Effector CD8-positive, alpha-beta T cell (primary cell): Measurements from ENCODE around the gene PPP6R1.
"Not testable (repeated sequence)": the region's sequence is repeated elsewhere in the genome, so short reads cannot be mapped to it uniquely, and the experiment has no call there.

Experiments
- DNase-seq: peaks from one replicate; lab custom pipeline; 2025; lab: John Stamatoyannopoulos, UW

The PPP6R1 gene

DNA sequence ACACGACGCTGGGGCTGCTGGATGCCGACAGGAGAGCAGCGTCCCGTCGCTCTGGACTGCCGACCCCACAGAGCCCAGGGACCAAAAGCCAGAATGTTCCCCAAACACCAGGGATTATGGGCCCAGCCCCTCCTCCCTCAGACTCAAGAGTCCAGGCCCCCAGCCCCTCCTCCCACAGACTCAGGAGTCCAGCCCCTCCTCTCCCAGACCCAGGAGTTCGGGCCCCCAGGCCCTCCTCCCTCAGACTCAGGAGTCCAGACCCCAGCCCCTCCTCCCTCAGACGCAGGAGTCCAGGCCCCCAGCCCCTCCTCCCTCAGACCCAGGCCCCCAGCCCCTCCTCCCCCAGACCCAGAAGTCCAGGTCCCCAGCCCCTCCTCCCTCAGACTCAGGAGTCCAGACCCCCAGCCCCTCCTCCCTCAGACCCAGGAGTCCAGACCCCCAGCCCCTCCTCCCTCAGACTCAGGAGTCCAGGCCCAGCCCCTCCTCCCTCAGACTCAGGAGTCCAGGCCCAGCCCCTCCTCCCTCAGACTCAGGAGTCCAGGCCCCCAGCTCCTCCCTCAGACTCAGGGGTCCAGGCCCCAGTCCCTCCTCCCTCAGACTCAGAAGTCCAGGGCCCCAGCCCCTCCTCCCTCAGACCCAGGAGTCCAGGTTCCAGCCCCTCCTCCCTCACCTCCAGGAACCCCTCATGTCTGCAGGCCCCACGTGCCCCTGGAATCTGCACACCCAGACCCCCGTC is 34.0 kb downstream of the PPP6R1 start:
- not testable (repeated sequence) for DNase-seq

DNA sequence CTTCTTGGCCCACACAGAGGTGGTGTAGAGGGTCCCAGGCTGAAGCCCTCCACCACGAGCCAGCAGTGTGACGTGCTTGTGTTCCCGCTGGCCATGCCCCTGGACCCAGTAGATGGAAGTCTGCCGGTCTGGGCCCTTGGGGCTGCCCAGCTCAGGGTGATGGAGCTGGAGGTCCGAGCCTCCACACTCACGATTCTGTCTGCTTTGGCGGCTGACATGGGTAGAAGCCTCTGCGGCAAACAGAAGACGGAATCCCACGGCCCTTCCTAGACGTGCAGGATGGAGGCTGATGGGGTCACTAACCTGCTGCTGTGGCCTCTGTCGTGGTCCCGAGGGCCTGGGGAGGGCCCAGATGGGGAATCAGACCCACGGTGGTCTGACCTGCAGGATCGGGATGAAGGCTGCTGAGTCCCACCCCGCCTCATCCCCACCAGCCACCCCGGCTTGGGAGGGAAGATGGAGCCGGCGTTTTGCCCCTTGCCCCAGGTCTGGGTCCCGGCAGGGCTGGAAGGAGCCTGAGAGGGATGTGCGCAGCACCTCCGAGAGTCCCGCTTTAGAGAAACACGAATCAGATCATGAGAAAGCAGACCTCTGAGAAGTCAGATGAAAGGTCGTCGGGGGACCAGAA is 34.7 kb downstream of the PPP6R1 start:
- DNase-seq: no peak

DNA sequence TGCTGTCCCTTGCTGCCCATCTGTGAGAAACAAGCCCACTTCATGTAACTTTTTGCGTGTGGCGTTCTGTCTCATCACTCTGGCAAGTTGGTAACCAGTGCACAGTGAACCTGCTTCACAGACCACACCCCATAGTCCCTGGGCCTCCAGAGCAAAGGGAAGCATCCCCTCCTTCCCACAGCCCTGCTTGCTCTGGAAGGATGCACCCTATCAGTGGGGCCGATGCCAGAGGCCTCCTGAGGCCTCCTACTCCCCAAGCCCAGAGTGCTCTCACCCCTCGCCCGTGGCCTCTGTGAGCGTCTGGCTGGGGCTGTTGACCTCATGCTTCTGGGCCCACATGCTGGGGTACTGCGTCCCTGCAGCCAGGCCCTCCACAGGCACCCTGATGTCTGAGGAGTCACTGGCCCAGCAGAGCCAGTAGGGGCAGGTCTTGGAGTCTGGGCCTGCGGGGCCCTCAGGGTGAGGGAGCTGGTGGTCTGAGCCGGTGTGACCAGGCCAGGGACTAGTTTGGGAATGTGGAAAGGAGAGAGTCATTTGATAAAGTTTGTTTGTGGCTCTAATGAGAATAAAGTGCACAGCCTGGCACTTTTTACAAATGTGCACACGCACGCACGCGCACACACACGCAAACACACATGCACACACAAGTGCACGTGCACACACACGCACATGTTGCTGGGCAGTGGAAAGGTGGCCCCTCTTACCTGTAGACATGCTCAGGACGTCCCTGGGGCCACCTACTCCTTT is 35.4 kb downstream of the PPP6R1 start:
- DNase-seq: no peak

DNA sequence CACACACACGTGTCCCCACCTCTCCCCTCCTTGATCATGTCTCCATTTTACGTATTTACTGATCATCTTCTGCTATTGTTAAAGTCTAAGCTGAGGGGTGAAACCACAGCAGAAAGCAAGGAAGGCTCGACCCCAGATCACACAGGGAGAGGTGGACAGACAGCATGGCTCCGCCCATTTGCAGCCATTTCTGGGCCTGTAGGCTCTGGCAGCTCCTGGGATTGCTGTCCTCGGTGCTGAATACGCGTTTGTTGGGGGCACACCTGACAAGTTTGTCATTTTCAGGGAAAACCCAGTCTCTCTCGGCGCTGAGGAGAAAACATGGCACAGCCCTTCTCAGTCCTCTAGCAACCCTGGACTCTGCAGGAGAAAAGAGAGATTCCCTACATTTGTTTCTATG is 38.3 kb downstream of the PPP6R1 start:
- DNase-seq: no peak

DNA sequence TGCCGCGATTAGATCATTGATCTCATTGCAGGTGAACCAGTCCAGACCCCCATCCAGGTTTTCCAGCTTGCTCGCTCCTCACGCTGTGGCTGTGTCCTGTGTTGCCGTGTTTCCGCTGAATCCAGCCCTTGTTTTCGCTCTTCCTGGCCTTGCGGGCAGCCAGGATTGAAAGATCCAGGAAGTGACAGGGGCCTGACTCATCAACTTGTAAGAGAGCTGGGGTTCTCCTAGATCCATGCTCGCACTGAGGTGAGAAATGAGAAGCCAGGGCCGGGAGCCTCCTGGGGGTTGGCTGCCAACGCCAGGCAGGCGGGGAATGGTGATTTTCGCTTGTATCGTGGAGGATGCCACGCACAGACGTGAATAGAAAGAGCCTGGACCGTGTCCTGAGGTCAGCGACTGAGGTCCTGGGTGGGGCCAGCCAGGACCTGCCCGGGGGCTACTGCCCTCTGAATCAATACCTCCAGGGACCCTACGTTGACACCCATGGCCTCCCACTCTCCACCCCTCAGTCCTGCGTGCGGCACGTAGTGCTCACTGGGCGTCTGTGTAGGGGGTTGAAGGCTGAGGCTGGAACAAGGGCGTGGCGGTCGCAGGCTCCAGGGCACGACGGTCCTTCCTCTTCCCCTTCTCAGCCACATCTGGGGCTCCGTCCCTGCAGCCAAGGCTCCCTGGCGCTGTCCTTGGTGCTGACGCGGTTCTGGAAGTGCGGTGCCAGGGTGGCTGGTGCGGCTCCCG is 42.2 kb downstream of the PPP6R1 start:
- peak; percentile 7 for DNase-seq

DNA sequence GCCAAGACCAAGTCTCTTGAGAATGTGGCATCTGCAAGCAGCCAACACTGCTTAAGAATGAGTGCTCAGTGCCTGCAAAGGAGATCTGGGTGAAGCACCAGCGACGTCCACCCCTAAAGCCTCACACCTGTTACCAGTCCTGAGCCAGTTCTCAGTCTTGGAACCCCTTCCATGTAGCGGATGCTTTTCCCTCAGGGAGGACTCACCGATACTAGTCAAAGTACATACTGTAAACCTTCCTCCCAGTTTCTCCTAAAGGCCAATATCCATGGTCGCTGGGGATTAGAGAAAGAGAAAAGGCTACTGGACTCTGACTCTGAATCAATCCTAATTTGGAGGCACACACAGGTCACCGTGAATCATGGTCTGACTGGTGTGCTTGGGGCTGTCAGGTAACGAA is 45.3 kb downstream of the PPP6R1 start:
- no peak for DNase-seq

DNA sequence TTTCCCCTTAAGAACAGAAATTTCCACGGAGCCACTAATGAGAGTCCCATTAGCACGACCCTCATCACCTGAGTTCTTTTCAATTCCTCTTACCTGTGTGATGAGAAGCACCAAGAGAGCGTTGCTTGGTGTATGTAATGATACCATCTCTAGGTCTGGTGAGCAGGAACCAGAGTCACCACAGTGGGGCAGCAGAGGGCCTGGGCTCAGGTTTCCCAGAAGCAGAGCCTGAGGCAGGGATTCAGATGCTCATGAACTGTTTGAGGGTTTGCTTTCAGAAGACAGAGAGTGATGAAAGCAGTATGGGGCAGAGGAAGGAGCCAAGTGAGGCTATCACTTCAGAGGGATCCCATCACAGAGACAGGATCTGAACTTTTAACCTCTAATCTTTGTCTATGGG is 46.4 kb downstream of the PPP6R1 start:
- DNase-seq: no peak

DNA sequence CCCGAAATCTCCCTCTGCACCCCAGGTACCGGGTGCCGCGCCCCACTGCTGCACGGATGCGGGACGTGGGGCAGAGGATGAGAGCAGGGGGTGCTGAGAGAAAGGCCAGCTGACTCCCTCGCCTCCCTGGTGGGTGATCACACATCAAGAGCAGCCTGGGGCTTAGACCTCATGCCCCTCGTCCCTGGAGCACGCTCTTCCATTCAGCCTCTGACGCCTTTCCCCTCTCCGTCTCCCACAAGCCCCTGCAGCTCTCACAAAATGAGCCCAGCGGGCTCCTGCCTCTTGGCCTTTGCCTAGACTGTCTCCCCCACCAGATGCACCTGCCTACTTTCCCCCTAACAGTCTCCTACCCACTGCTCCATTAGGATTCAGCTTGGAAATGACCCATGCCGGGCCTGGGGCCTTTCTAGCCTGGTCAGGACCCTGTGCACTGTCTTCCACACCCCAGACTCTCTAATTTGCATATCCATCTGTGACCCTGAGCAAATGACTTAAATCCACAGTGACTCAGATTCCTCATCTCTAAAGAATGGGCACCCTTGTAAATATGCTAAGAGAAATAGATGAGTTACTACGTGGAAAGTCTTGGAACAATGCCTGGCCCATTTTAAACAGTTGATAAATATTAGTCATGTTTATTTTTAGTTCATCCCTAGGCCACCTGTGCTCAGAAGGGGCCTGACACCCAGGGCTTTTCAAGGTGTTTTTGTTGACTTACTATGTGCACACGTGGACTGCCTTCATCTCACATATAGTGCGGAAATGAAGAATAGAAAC is 48.9 kb downstream of the PPP6R1 start:
- DNase-seq: no peak

DNA sequence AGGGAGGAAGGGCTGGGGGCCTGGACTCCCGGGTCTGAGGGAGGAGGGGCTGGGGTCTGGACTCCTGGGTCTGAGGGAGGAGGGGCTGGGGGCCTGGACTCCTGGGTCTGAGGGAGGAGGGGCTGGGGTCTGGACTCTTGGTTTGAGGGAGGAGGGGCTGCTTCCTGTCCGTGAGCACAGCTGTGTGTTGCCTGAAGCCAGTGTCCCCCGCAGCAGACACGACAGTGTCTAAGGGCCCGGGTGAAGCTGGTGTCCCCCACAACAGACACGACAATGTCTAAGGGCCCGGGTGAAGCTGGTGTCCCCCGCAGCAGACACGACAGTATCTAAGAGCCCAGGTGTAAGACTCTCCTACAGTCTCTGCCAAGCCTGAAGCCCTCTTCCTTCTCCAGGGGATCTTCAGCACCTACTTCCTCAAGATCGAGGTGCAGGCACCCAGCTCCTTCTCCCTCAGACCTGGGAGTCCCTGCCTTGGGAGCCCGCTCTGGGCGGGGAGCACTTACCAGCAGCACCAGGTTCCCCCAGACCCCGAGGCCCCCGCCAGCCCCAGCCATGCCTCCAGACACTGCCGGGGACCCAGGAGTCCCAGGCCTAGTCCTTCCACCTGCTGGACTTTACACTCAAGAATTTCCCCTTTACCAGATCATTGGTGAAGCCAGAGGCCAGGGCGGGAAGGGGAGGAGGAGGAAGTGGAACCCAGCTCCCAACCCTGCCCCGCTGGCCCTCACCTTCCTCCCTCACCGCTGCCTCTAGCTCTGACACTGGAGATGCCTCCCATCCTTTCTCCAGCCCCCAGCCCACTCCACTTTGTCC is 49.7 kb downstream of the PPP6R1 start, which contains the start of gene PTPRH:
Gene PTPRH (minus strand): TSS at position 622 of the 813 bp plus-strand sequence. CDS start 68 bp downstream, at position 554.
- peak; percentile 10 for DNase-seq

DNA sequence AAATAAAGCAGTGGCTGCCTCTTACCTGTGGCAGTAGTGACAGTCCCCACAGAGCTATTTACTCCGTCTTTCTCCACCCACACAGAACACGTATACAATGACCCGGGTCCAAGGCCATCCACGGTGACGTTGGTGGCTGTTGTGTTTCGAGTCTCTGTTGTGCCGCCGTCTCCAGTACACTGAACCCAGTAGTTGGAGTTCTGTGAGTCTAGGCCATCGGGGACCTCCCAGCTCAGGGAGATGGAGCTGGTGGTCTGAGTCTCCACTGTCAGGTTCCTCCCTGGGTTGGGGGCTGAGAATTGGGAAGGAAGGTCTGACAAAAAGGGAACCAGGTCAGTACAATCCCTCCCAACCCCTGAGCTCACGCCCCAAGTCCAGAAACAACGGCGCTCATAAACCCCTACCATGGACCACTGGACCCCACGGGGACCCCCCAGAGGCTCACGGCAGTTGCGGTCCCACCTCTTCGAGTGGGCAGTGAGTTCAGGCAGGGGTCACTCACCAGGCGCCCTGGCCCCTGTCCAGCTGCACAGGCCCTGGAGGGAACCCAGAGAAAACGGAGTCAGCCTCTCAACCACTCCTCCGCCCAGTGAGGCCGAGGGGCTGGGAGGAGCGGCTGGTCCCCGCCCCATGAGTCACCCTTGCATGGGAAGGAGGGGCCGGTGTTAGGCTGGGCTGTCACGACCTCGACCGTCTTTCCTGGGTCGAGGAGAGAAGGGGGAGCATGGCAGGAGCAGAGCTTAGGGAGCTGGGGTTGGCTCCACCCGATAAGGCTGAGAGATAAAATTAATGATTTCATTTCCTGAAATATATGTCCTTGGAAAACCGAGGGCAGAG is 51.9 kb downstream of the PPP6R1 start:
- DNase-seq: no peak

DNA sequence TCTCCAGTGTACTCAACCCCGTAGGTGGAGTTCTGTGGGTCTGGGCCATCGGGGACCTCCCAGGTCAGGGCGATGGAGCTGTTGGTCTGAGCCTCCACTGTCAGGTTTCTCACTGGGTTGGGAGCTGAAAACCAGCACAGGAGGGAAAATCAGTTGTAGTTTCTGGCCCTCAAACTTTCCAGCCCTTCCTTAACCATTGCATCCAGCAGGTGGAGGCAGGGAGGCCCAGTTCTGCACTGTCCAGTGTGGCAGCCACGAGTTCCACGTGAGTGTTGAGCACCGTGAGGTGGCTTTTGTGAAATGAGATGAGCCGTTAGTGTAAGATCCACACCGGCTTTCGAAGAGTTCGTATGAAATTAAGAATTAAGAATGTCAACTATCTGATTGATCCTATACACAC is 56.6 kb downstream of the PPP6R1 start:
- not testable (repeated sequence) for DNase-seq

DNA sequence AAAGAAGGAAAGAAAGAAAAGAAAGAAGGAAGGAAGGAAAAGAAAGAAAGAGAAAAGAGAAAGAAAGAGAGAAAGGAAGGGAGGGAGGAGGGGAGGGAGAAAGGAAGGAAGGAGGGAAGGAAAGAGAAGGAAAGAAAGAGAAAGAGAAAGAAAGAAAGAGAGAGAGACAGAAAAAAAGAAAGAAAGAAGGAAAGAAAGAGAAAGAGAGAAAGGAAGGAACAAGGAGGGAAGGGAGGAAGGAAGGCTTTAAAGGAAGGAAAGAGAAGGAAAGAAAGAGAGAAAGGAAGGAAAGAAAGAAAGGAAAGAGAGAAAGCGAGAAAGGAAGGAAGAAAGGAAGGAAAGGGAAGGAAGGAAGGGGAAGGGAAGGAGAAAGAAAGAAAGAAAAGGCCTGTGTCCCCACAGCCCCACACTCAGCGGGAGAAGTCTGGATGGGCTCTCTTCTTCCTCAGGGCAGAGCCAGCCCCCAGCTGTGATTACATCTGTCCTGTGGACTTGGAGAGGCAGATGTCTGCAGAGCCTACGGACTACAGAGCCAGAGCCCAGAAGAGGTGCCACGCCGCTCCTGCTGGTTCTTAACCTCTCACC is 59.1 kb downstream of the PPP6R1 start:
- no peak for DNase-seq

DNA sequence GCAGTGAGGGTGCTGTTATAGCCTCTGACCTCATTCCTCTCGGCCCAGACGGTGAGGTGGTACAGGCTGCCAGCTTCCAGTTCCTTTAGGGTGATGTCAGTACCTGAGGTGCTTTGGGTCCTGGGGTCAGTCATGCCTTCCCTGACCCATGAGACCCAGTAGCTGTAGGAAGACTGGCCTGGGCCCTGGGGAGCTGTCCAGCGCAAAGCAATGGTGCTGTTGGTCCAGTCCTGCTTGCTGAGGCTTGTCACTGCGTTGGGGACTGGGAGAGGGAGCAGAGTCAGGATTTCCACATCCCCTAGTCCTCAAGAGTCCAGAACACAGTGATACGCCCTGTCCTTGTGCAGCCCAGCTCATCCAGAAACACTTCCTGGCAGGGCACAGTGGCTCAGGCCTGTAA is 60.2 kb downstream of the PPP6R1 start:
- DNase-seq: no peak

DNA sequence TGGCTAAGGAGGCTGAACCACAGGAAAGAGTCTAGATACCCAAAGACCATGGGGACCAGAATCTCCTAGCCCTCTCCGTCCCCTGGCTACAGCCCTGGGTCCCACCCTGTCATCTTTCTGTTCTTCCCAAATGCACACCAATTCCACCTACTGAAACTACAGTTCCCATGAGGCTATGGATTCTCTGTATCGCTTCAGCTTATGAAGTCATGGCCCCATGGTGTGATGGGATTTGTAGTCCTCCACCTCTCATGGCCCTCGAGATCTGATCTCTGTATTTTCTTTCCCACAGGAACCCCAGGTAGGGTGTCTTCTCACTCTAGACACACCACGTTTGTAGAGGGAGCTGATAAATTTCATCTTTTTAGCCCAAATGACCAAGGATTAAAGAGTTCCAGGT is 61.3 kb downstream of the PPP6R1 start:
- no peak for DNase-seq

DNA sequence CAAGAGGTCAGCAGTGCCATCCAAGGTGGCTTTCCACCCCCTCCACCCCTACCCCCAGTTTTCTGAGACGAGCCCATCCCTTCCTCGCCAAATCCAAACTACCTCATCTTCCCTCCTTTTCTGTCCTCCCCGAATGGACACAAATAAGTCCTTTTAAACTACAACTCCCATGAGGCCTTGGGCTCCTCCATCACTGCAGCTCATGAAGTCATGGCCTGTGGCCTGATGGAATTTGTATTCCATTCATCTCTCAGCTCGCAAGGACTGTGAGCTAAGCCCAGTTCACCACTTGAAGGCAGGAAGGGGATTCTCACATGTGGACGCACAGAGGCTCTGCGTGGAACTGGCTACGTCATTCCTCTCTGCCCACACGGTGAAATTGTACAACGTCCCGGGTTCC is 62.0 kb downstream of the PPP6R1 start:
- no peak for DNase-seq

DNA sequence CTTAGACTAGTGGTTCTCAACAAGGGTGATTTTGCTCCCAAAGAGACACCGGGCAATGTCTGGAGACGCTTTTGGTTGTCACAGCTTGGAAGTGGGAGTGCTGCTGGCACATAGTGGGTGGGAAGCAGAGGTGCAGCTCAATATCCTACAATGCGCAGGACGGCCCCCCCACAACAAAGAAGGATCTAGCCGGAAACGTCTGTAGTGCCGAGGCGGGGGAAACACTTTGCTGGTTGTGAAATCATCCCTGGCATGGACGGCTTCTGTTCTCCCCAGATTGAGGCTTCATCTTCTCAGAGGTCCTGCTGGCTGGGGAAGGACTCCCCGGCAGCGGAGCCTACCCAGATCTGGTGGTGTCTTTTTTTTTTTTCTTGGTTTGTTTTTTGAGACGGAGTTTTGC is 65.3 kb downstream of the PPP6R1 start:
- no peak for DNase-seq

DNA sequence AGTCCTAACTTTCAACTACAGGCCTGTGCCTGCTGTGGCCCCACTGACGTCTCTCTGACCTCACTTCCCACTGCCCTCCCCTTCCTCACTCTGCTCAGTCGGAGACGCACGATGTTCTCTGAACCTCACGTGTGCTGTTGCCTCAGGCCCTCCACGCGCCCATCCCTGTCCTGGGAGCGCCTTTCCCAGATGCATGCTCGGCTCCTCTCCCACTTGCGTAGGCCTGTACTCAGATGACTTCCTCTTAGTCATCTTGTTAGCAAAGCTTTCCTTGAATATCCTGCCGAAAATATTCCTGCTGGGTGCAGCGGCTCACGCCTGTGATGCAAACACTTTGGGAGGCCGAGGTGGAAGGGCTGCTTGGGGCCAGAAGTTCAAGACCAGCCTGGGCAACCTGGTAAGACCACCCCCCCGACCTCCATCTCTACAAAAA is 69.4 kb downstream of the PPP6R1 start:
- DNase-seq: no peak

DNA sequence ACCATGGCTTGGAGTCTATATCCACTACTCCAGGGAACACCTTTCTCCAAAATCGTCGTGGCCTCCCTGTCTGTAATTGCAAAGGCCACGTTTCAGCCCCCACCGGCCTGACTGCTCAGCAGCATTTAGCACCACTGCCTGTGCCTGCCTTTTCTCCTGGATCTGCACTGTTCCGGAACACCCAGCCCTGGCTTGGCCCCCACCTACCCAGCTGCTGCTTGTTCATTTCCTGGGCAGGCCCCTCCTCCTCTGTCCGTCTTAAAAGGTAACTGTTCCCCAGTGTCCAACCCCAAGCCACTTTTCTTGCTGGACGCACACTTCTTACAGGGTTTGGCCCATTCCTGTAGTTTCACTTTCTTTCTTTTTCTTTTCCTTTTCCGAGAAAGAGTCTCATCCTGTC is 70.2 kb downstream of the PPP6R1 start:
- no peak for DNase-seq

DNA sequence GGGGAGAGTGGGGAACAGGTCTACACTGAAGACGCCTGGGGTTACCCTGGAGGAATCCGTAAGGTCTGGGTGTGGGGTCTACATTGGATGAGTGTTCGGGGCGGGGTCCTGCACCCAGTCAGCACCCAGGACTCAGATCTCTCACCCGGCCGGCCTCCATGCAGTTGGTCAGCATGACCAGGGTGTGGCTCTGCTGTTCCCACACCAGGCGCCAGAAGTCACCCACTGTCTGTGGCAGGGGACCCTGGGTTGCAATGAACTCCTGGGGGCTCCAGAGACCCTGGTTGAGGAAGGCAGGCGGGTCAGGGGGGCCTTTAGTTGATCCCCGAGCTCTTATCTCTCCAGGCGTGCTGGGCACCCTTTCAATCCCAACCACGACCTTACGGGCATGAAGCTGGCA is 72.7 kb downstream of the PPP6R1 start:
- no peak for DNase-seq
